Kidney (tissue), 14 donors: Measurements from ENCODE around the gene PIGU. TPM values are rescaled to one million over a fixed set of nuclear protein-coding genes. Genes with fewer than 3 reads are reported as not detected.

Experiments
- DNase-seq, 5 donors: peaks; one replicate each; pipeline ENCODE4 v3.0.0-alpha.2; 2013 to 2020
- FAIRE-seq: peaks from 2 replicates; lab custom pipeline; 2012; peaks lifted over from hg19 to GRCh38; lab: Jason Lieb, UNC
- H3K27ac ChIP-seq, 2 donors: one replicate each; pipeline ENCODE4 v1.7.0; 2013; ENCODE audit warnings: low read depth in 2 of 2, low read length in 2 of 2, inconsistent platforms in 1 of 2
- H3K27me3 ChIP-seq: one replicate; pipeline ENCODE4 v1.7.1; 2013; ENCODE audit warnings: low read length, inconsistent platforms; ENCODE audit not compliant: control insufficient read depth, insufficient read depth
- H3K36me3 ChIP-seq, 3 donors: one replicate each; pipeline versions ENCODE4 v1.7.0 to v1.7.1; 2013; ENCODE audit warnings: low read length in 3 of 3, control low read depth in 1 of 3, inconsistent platforms in 1 of 3; ENCODE audit not compliant: insufficient read depth in 3 of 3, control insufficient read depth in 2 of 3
- H3K4me1 ChIP-seq, 3 donors: one replicate each; pipeline versions ENCODE4 v1.7.0 to v1.7.1; 2013; ENCODE audit warnings: low read length in 3 of 3, inconsistent platforms in 1 of 3, low read depth in 1 of 3; ENCODE audit not compliant: control insufficient read depth in 2 of 3, insufficient read depth in 2 of 3
- H3K4me3 ChIP-seq, 3 donors: one replicate each; pipeline versions ENCODE4 v1.7.0 to v1.8.1; 2013; ENCODE audit warnings: low read length in 3 of 3, control low read depth in 1 of 3, inconsistent platforms in 1 of 3
- H3K9ac ChIP-seq, 3 donors: one replicate each; pipeline versions ENCODE4 v1.7.0 to v1.7.1; 2013; ENCODE audit warnings: low read length in 3 of 3, control low read depth in 1 of 3, inconsistent platforms in 1 of 3
- H3K9me3 ChIP-seq, 3 donors: one replicate each; pipeline versions ENCODE4 v1.7.0 to v1.7.1; 2013; ENCODE audit warnings: low read length in 3 of 3, control low read depth in 1 of 3, inconsistent platforms in 1 of 3; ENCODE audit not compliant: control insufficient read depth in 2 of 3, insufficient read depth in 1 of 3
- CTCF ChIP-seq: IDR thresholded peaks from 3 replicates; pipeline ENCODE4 v1.5.1; 2012; ENCODE audit warnings: mild to moderate bottlenecking, moderate library complexity, borderline replicate concordance; ENCODE audit not compliant: insufficient read depth; ENCODE audit errors: extremely low read depth
- intact Hi-C: fragments of 100-400 bp; cut with DNase I; formaldehyde crosslinking; loops from one replicate; pipeline ENCODE4 v1.11.1; 2022
- polyA plus RNA-seq: library from polyadenylated mRNA; stranded (reverse); fragments of 350-450 nt; fragmentation: Illumina TruSeq; extraction: RNeasy Lipid Tissue Mini Kit (QIAGEN cat#74804); gene quantifications from one replicate; pipeline ENCODE4 v1.2.3, GENCODE V29; 2014; ENCODE audit warnings: low read depth, low replicate concordance; ENCODE audit not compliant: insufficient read depth
- total RNA-seq: library from RNA; stranded (reverse); fragmentation: NEBNext Ultra II Directional; extraction: Animal tissue kit (Norgen Biotek cat#: 25700); gene quantifications from one replicate; pipeline ENCODE4 v1.2.1, GENCODE V29; 2021
- donor health status: control.
- donor health status: control.
- donor health status: control.
- donor health status: control.
- donor health status: control.
- donor health status: DM: yes; HTN: yes; CAD: no.
- donor health status: Normal renal cell carcinoma (clear cell type).

The PIGU gene
- total and polyA plus RNA-seq, 2 donors from 2014 or later = 15.9 to 42.0 TPM

GRCh38 chr20:34709831-34710567, 33.1 kb upstream of the PIGU start:
- peak overlapping the region; percentile 13 to 74 (median 33) for H3K9ac ChIP-seq
- peak; percentile 33 for TF ChIP-seq CTCF
- DNase-seq (peak in 4 of 5 donors; percentile 82 to 89 (median 86)), FAIRE-seq (no peak)
- H3K4me3 ChIP-seq = peak overlapping the region; percentile 55 to 67 (median 59)
- intact Hi-C loops = no loop called here
- H3K9me3 ChIP-seq = no peaks in the 10 kb centered on the region
- H3K36me3 ChIP-seq = peaks cover 0 to 12% (median 6%) of the 10 kb centered on the region in 3 donors
- peak overlapping the region; percentile 91 to 93 for H3K27ac ChIP-seq
- H3K27me3 ChIP-seq = no peaks in the 10 kb centered on the region
- H3K4me1 ChIP-seq = peaks cover 0 to 38% (median 31%) of the 10 kb centered on the region in 3 donors

- H3K9ac ChIP-seq = peak overlapping the region; percentile 27 to 74 (median 74)
- intact Hi-C loops = no loop called here
- H3K4me3 ChIP-seq = peak overlapping the region; percentile 55 to 67 (median 59)
- peaks cover 0 to 10% (median 2%) of the 10 kb centered on the region in 3 donors for H3K36me3 ChIP-seq
- no peak for TF ChIP-seq CTCF
- peak; percentile 89 to 94 (median 92) for DNase-seq
- peaks cover 0 to 42% (median 32%) of the 10 kb centered on the region in 3 donors for H3K4me1 ChIP-seq
- peak overlapping the region; percentile 91 to 93 for H3K27ac ChIP-seq
- H3K27me3 ChIP-seq = no peaks in the 10 kb centered on the region
- no peak for FAIRE-seq
- H3K9me3 ChIP-seq = no peaks in the 10 kb centered on the region
Measured at GRCh38 chr20:34709044-34709830, 32.3 kb upstream of the PIGU start.

GRCh38 chr20:34708621-34709043, 31.7 kb upstream of the PIGU start:
- no peak for FAIRE-seq
- intact Hi-C loops = no loop called here

More at GRCh38 chr20:34708621-34709043, 31.7 kb upstream of the PIGU start:
- peak overlapping the region; percentile 91 to 93 for H3K27ac ChIP-seq
- peak overlapping the region in 1 of 3 donors; percentile 67 for H3K4me3 ChIP-seq
- H3K36me3 ChIP-seq = peaks cover 0 to 8% (median 0%) of the 10 kb centered on the region in 3 donors
- peaks cover 0 to 42% (median 32%) of the 10 kb centered on the region in 3 donors for H3K4me1 ChIP-seq
- peak; percentile 15 for TF ChIP-seq CTCF
- no peaks in the 10 kb centered on the region for H3K9me3 ChIP-seq
- peak overlapping the region in 1 of 3 donors; percentile 42 for H3K9ac ChIP-seq
- H3K27me3 ChIP-seq = no peaks in the 10 kb centered on the region
- peak; percentile 69 to 78 (median 75) for DNase-seq
